ENCODE results near the gene IRF1.

- TF ChIP-seq, protein P1, sequence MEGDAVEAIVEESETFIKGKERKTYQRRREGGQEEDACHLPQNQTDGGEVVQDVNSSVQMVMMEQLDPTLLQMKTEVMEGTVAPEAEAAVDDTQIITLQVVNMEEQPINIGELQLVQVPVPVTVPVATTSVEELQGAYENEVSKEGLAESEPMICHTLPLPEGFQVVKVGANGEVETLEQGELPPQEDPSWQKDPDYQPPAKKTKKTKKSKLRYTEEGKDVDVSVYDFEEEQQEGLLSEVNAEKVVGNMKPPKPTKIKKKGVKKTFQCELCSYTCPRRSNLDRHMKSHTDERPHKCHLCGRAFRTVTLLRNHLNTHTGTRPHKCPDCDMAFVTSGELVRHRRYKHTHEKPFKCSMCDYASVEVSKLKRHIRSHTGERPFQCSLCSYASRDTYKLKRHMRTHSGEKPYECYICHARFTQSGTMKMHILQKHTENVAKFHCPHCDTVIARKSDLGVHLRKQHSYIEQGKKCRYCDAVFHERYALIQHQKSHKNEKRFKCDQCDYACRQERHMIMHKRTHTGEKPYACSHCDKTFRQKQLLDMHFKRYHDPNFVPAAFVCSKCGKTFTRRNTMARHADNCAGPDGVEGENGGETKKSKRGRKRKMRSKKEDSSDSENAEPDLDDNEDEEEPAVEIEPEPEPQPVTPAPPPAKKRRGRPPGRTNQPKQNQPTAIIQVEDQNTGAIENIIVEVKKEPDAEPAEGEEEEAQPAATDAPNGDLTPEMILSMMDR (IDR thresholded peaks at IDR 0.05; ENCODE audit: low read depth, low read length, missing input control), result peak; percentile 19
- TF ChIP-seq RAD21 (IDR thresholded peaks at IDR 0.05), result peak; percentile 12 to 24
- TF ChIP-seq TAF1 (conservative IDR thresholded peaks at IDR 0.05), result no peak
- no peak for TF ChIP-seq MAX (IDR thresholded peaks at IDR 0.05)
- no peak for TF ChIP-seq REST (IDR thresholded peaks at IDR 0.05)
- no peak for TF ChIP-seq SP1 (IDR thresholded peaks at IDR 0.05)
- no peak for TF ChIP-seq ATF3 (IDR thresholded peaks at IDR 0.05)
- no peak for TF ChIP-seq NR2F2 (IDR thresholded peaks at IDR 0.05)
- no peak for TF ChIP-seq YY1 (IDR thresholded peaks at IDR 0.05)
- TF ChIP-seq JUND (IDR thresholded peaks at IDR 0.05), result no peak
- no peak for TF ChIP-seq RXRA (IDR thresholded peaks at IDR 0.05)
- no peak for TF ChIP-seq FOXA1 (IDR thresholded peaks at IDR 0.05)
These were observed 596 bp downstream of the IRF1 start for GRCh38 chr5:132489871-132490483.

Data from liver (tissue), 3 donors.